ENCODE data around the gene MED13L.

The MED13L gene

DNA sequence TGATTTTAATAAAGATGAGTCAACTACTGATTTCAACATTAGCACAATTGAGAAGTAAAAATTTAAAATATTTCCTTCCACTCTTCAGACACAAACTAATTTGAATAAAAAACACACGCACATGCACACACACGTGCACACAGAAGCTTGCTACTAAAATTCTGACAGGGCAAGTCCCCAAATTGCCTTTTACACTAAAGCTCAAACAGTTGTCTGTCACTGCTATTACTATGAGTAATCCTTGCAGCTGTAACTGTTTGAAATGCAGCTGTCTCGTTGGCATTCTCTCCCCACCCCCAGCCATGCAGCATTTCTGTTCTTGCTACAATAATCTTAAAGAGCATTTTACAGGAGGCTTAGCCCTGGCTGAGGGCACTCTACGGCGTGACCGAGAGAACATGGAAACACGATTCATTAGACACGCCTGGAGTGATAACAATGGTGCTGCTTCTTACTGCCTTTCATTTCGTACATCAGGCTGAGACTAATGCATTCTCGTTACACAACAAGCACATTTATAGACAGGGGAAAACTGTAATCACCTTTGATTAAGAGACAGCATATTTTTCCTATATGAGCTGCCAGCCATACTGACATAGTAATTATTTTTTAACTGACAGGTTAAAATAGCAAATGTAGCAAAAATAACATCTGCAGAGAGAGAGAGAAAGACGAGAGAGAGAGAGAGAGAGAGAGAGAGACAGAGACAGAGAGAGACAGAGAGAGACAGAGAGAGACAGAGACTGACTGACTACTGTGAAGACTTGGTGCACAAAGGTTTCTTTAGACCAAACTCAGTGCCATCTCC, 153.8 kb downstream of the MED13L start (continued):
- TF ChIP-seq, protein P1, sequence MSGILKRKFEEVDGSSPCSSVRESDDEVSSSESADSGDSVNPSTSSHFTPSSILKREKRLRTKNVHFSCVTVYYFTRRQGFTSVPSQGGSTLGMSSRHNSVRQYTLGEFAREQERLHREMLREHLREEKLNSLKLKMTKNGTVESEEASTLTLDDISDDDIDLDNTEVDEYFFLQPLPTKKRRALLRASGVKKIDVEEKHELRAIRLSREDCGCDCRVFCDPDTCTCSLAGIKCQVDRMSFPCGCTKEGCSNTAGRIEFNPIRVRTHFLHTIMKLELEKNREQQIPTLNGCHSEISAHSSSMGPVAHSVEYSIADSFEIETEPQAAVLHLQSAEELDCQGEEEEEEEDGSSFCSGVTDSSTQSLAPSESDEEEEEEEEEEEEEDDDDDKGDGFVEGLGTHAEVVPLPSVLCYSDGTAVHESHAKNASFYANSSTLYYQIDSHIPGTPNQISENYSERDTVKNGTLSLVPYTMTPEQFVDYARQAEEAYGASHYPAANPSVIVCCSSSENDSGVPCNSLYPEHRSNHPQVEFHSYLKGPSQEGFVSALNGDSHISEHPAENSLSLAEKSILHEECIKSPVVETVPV (CRISPR knock-in tag; IDR thresholded peaks at IDR 0.05), result no peak
- TF ChIP-seq RARB (CRISPR knock-in tag; IDR thresholded peaks at IDR 0.05) (no peak), PPARA (CRISPR knock-in tag; IDR thresholded peaks at IDR 0.05; ENCODE audit: borderline replicate concordance) (no peak)

DNA sequence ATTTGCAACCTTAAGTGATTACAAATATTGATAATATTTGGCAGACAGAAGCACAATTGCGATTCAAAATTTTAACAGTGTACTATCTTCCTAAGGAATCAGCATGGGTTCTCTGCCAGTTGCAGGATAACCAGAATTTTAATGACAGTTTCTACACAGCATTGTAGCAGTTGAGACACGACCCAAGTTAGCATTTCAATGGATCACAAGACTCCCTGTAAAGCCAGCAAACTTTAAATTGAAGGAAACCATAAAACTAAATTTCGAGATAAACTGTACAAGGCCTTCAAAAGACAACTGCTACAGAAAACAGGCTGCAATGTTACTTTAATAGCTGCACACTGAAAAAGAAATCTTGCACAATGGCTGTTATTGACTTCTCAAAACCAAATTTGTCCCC, 154.9 kb downstream of the MED13L start:
- no peak for ATAC-seq
- no peak for TF ChIP-seq ESRRG (CRISPR knock-in tag; IDR thresholded peaks at IDR 0.05)
- TF ChIP-seq TOX (CRISPR knock-in tag; IDR thresholded peaks at IDR 0.05; ENCODE audit: borderline replicate concordance), result no peak
- TF ChIP-seq TCF4 (CRISPR knock-in tag; IDR thresholded peaks at IDR 0.05; ENCODE audit: borderline replicate concordance), result no peak
- no peak for TF ChIP-seq ZFP30 (CRISPR knock-in tag; IDR thresholded peaks at IDR 0.05)
- no peak for TF ChIP-seq GLIS3 (CRISPR knock-in tag; IDR thresholded peaks at IDR 0.05)
- TF ChIP-seq, protein P1 (CRISPR knock-in tag; IDR thresholded peaks at IDR 0.05), result no peak
- no peak for TF ChIP-seq ZC3H10 (CRISPR knock-in tag; IDR thresholded peaks at IDR 0.05)
- TF ChIP-seq ZFP3 (CRISPR knock-in tag; IDR thresholded peaks at IDR 0.05), result no peak
- TF ChIP-seq ZNF8 (CRISPR knock-in tag; IDR thresholded peaks at IDR 0.05), result no peak
- no peak for TF ChIP-seq CREB5 (CRISPR knock-in tag; IDR thresholded peaks at IDR 0.05; ENCODE audit: low read depth)
- TF ChIP-seq ZNF70 (CRISPR knock-in tag; IDR thresholded peaks at IDR 0.05), result no peak
- TF ChIP-seq ZNF565 (CRISPR knock-in tag; conservative IDR thresholded peaks at IDR 0.05; ENCODE audit: low read depth), result no peak
- TF ChIP-seq OSR1 (CRISPR knock-in tag; IDR thresholded peaks at IDR 0.05), result no peak
- TF ChIP-seq, protein P2, sequence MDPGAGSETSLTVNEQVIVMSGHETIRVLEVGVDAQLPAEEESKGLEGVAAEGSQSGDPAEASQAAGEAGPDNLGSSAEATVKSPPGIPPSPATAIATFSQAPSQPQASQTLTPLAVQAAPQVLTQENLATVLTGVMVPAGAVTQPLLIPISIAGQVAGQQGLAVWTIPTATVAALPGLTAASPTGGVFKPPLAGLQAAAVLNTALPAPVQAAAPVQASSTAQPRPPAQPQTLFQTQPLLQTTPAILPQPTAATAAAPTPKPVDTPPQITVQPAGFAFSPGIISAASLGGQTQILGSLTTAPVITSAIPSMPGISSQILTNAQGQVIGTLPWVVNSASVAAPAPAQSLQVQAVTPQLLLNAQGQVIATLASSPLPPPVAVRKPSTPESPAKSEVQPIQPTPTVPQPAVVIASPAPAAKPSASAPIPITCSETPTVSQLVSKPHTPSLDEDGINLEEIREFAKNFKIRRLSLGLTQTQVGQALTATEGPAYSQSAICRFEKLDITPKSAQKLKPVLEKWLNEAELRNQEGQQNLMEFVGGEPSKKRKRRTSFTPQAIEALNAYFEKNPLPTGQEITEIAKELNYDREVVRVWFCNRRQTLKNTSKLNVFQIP (CRISPR knock-in tag; IDR thresholded peaks at IDR 0.05; ENCODE audit: borderline replicate concordance, low read depth), result no peak
- no peak for TF ChIP-seq BACH2 (CRISPR knock-in tag; IDR thresholded peaks at IDR 0.05; ENCODE audit: borderline replicate concordance)
- TF ChIP-seq TSHZ2 (CRISPR knock-in tag; IDR thresholded peaks at IDR 0.05), result no peak
- TF ChIP-seq PPARA (CRISPR knock-in tag; IDR thresholded peaks at IDR 0.05; ENCODE audit: borderline replicate concordance), result no peak
- no peak for TF ChIP-seq CSDC2 (CRISPR knock-in tag; IDR thresholded peaks at IDR 0.05)
- TF ChIP-seq PATZ1 (CRISPR knock-in tag; IDR thresholded peaks at IDR 0.05; ENCODE audit: borderline replicate concordance), result no peak
- TF ChIP-seq RARB (CRISPR knock-in tag; IDR thresholded peaks at IDR 0.05), result no peak
